ENCODE measurements around the gene VDAC2. TPM values are rescaled to one million over a fixed set of nuclear protein-coding genes. Genes with fewer than 3 reads are reported as not detected.

The VDAC2 gene
- total and polyA plus RNA-seq, 4 donors = 94.5 to 121 (median 102) TPM

- no peak for DNase-seq
- TF ChIP-seq CTCF (IDR thresholded peaks at IDR 0.05; ENCODE audit: control extremely low read depth, extremely low read depth) = no peak
- Histone ChIP-seq H3K4me3 (no peak overlapping the region), H3K4me1 (ENCODE audit: control insufficient read depth in 5 of 5, insufficient read depth in 5 of 5, low read length in 5 of 5) (peaks cover 0 to 19% (median 4%) of the 10 kb centered on the region in 5 donors), H3K9me3 (ENCODE audit: control insufficient read depth in 4 of 4, insufficient read depth in 3 of 4, low read length in 3 of 4) (no peaks in the 10 kb centered on the region), H3K36me3 (ENCODE audit: control insufficient read depth in 4 of 4, insufficient read depth in 4 of 4, low read length in 4 of 4) (peaks cover 0 to 12% (median 6%) of the 10 kb centered on the region in 4 donors), H3K27ac (ENCODE audit: low read depth in 1 of 2, low read length in 1 of 2) (no peak overlapping the region), H3K9ac (ENCODE audit: insufficient read depth in 1 of 2, low read length in 2 of 2) (no peak overlapping the region), H3K27me3 (ENCODE audit: control insufficient read depth in 3 of 3, insufficient read depth in 3 of 3, low read length in 2 of 3) (peaks cover 0 to 2% (median 0%) of the 10 kb centered on the region in 3 donors)
- ATAC-seq (ENCODE audit: insufficient read depth, low FRiP score) = no peak
- WGBS, 2 donors = 88 to 98% methylated on average over 1 of the region's 1 CpG
Measured at GRCh38 chr10:75207857-75208144, 2.8 kb upstream of the VDAC2 start.

GRCh38 chr10:75208181-75208580 lies 2.4 kb upstream of the VDAC2 start:
- DNase-seq (peak in 2 of 3 donors; percentile 20 to 22), ATAC-seq (ENCODE audit: insufficient read depth, low FRiP score) (no peak)
- Histone ChIP-seq H3K9ac (ENCODE audit: insufficient read depth in 1 of 2, low read length in 2 of 2) (no peak overlapping the region), H3K4me1 (ENCODE audit: control insufficient read depth in 5 of 5, insufficient read depth in 5 of 5, low read length in 5 of 5) (peaks cover 0 to 20% (median 4%) of the 10 kb centered on the region in 5 donors), H3K36me3 (ENCODE audit: control insufficient read depth in 4 of 4, insufficient read depth in 4 of 4, low read length in 4 of 4) (peaks cover 3 to 16% (median 8%) of the 10 kb centered on the region in 4 donors), H3K27ac (ENCODE audit: low read depth in 1 of 2, low read length in 1 of 2) (no peak overlapping the region), H3K9me3 (ENCODE audit: control insufficient read depth in 4 of 4, insufficient read depth in 3 of 4, low read length in 3 of 4) (no peaks in the 10 kb centered on the region), H3K27me3 (ENCODE audit: control insufficient read depth in 3 of 3, insufficient read depth in 3 of 3, low read length in 2 of 3) (peaks cover 0 to 2% (median 0%) of the 10 kb centered on the region in 3 donors), H3K4me3 (no peak overlapping the region)
- WGBS, 2 donors = 83 to 89% methylated on average over 4 of the region's 4 CpGs
- no peak for TF ChIP-seq CTCF (IDR thresholded peaks at IDR 0.05; ENCODE audit: control extremely low read depth, extremely low read depth)

- Histone ChIP-seq H3K9me3 (ENCODE audit: control insufficient read depth in 4 of 4, insufficient read depth in 3 of 4, low read length in 3 of 4) (no peaks in the 10 kb centered on the region), H3K27ac (ENCODE audit: low read depth in 1 of 2, low read length in 1 of 2) (peak overlapping the region; percentile 98 to 100), H3K4me1 (ENCODE audit: control insufficient read depth in 5 of 5, insufficient read depth in 5 of 5, low read length in 5 of 5) (peaks cover 0 to 20% (median 4%) of the 10 kb centered on the region in 5 donors), H3K36me3 (ENCODE audit: control insufficient read depth in 4 of 4, insufficient read depth in 4 of 4, low read length in 4 of 4) (peaks cover 3 to 20% (median 11%) of the 10 kb centered on the region in 4 donors), H3K27me3 (ENCODE audit: control insufficient read depth in 3 of 3, insufficient read depth in 3 of 3, low read length in 2 of 3) (peaks cover 0 to 2% (median 0%) of the 10 kb centered on the region in 3 donors), H3K9ac (ENCODE audit: insufficient read depth in 1 of 2, low read length in 2 of 2) (peak overlapping the region; percentile 78 to 97), H3K4me3 (peak overlapping the region; percentile 79)
- no peak for TF ChIP-seq CTCF (IDR thresholded peaks at IDR 0.05; ENCODE audit: control extremely low read depth, extremely low read depth)
- ATAC-seq (ENCODE audit: insufficient read depth, low FRiP score) (no peak), DNase-seq (no peak)
- 78 to 81% methylated on average over 16 of the region's 16 CpGs for WGBS, 2 donors
Measured at GRCh38 chr10:75209086-75209920, 1.3 kb upstream of the VDAC2 start.
